ENCODE data around the gene NADK2.

The NADK2 gene

DNA sequence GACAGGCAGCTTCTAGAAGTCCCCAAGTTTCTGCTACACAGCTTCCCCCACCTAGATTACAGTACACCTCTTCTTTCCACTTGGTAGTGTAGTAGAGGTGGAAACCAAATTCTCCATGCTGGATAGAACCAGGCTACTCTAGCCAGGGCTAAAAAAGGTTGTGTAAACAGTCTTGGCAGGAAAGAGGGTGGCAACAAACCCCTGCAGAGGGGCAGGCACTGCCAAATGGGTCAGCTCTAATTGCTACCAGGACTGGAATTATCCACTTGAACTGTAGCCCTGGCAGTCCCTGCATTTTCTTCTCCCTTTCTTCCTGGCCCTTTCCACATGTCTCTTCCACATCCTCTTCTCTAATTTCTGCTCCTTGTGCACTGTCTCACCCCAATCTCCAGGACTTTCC is 35.1 kb upstream of the NADK2 start:
- DNase-seq (ENCODE audit: insufficient read length, low spot score) (no peak), FAIRE-seq (no peak)
- TF ChIP-seq, protein P1, sequence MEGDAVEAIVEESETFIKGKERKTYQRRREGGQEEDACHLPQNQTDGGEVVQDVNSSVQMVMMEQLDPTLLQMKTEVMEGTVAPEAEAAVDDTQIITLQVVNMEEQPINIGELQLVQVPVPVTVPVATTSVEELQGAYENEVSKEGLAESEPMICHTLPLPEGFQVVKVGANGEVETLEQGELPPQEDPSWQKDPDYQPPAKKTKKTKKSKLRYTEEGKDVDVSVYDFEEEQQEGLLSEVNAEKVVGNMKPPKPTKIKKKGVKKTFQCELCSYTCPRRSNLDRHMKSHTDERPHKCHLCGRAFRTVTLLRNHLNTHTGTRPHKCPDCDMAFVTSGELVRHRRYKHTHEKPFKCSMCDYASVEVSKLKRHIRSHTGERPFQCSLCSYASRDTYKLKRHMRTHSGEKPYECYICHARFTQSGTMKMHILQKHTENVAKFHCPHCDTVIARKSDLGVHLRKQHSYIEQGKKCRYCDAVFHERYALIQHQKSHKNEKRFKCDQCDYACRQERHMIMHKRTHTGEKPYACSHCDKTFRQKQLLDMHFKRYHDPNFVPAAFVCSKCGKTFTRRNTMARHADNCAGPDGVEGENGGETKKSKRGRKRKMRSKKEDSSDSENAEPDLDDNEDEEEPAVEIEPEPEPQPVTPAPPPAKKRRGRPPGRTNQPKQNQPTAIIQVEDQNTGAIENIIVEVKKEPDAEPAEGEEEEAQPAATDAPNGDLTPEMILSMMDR (IDR thresholded peaks at IDR 0.05; ENCODE audit: insufficient read depth, missing control alignments), result no peak

DNA sequence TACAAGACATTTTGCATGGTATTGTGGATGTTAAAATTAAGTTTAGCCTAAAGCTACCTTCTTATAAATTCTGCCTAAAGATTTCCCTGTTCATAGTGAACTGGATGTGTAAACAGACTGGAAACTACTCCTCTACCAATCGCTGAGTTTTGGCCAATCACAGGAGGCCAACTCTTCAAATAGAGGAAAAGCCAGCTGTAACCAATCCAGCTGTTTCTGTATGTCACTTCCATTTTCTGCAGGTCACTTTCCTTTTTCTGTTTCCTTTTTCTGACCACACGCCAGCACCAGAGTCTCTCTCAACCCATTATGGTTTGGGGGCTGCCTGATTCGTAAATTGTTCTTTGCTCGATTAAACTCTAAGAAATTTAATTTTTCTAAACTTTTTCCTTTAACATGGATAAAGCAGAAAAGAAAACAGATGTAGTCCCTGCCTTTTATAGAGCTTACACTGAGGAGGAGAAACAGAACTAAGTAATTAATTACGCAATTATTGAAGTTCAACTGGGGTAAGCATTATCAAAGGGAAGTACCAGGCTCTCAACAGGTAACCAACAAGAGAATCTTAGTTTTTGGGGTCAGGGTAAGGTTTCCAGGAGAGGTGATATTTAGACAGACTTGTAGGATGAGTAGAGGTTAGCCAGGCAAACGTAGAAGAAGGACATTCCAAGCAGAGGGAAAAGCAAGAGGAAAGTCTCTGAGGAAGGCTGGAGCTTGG is 32.2 kb upstream of the NADK2 start:
- TF ChIP-seq, protein P1 (IDR thresholded peaks at IDR 0.05; ENCODE audit: insufficient read depth, missing control alignments), result no peak
- no peak for DNase-seq (ENCODE audit: insufficient read length, low spot score)
- FAIRE-seq, result no peak

DNA sequence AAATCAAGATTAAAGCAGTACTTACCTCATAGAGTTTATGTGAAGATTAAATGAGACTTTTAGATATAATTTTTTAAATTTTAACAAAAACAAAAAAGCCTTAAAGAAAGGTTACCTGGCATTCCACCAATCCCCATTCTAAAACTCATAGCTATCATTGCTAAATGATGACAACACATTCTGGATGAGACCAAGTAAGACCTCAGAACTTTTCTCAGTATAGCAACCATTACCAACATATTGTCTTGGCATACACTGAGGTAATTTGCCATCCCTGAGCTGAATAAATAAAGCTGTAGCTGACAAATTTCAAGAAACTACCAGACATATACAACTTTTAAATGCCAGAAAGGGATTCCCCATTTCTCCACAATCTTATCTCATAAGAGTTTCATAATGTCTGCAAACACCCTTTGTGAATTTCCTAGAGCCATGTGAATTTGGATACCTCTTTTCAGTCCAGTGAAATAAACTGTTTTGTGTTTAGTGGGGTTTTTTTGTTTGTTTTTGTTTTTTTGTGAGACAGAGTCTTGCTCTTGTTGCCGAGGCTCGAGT is 30.5 kb upstream of the NADK2 start:
- no peak for FAIRE-seq

DNA sequence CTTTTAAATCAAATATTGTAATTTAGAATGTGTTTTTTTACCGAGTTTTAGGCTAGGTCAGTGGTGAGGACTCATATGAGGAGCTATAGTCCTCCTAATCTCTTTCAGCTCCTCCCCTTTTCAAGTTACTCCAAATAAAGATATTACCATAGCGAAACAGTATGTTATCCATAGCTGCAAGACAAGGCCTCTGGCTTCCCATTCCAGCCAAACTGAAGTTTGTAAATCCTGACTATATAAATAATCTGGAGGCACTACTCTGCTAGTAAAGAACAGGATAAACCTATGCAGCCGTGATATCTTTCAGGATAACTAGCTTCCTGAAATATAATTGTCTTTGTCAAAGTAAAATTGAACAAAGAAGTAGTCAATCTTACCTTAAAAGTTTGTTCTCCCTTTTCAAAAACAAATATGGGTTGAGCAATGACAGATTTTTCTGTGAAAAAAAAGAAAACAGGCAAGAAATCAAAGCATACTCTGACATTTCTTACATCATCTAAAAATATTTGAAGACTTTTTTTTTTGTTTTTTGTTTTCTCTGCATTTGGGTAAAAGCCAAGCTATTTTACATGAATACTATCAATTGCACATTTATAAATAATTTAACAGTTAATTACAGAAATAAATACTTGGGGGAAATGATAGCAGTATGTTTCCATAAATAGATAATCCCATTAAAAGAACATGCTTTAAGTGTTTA is 29.3 kb upstream of the NADK2 start:
- no peak for DNase-seq (ENCODE audit: insufficient read length, low spot score)
- FAIRE-seq, result no peak
- TF ChIP-seq, protein P1 (IDR thresholded peaks at IDR 0.05; ENCODE audit: insufficient read depth, missing control alignments), result no peak

More for the DNA sequence above, 30.5 kb upstream of the NADK2 start:
- TF ChIP-seq, protein P1 (IDR thresholded peaks at IDR 0.05; ENCODE audit: insufficient read depth, missing control alignments), result no peak
- DNase-seq (ENCODE audit: insufficient read length, low spot score), result no peak

DNA sequence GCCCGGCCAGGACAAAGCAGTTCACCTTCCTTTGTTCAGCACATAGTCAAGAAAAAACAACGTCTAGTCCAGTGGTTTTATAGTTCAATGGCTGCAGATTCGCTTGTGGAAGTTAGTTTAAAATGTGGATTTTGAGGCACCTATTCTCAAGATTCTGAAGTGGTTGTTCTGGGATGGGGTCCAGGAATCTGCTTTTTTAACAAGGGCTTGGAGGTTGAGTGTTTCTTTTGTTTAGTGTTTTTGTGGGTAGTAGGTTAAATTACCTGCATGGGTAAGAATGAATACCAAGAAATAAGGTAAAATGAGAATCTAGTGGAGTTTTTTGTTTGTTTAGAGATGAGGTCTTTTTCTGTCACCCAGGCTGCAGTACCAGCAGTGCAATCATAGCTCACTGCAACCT is 28.4 kb upstream of the NADK2 start:
- TF ChIP-seq, protein P1 (IDR thresholded peaks at IDR 0.05; ENCODE audit: insufficient read depth, missing control alignments), result no peak
- FAIRE-seq, result no peak

DNA sequence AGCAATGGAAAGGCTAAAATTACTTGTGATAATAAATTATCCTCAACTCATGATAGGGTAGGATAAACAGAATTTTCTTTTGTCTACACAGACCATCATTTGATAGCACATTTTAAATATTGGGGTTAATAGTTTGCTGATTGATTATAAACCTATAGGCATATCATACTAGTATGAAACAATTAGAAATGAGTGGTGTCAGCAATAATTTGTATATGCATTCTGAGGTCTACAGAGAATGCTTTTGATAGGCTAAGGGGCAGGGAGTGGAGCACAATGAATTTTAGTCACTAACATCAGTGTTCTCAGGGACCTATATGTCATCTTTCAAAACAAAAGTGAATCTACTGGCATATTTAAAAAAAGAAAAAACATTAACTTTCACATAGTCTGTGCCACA is 27.8 kb upstream of the NADK2 start:
- FAIRE-seq (no peak), DNase-seq (ENCODE audit: insufficient read length, low spot score) (no peak)
- TF ChIP-seq, protein P1 (IDR thresholded peaks at IDR 0.05; ENCODE audit: insufficient read depth, missing control alignments), result no peak

More for the DNA sequence above, 28.4 kb upstream of the NADK2 start:
- DNase-seq (ENCODE audit: insufficient read length, low spot score), result no peak

DNA sequence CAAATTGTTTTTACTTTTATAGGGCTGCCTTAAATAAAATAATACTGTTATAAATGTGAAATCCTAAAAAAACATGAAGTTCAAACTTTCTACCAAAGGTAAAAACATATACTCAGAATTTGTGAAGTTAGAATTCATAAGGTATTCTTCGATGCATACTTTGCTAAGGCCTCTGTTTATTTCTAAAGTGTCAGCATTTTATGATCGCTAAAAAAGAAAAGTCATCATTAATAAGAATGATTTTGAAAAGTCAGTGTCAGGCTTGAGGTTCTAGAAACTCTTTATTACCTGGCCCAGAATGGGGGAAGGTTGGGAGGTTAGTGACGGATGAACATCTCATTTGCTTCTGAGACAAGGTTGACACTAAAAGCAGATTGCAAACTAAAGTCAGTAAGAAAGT is 26.2 kb upstream of the NADK2 start:
- DNase-seq (ENCODE audit: insufficient read length, low spot score) (no peak), FAIRE-seq (no peak)
- TF ChIP-seq, protein P1 (IDR thresholded peaks at IDR 0.05; ENCODE audit: insufficient read depth, missing control alignments), result no peak

All from D721Med (cell line).